ENCODE measurements around the gene PURB.

The PURB gene

GRCh38 chr7:44845451-44845850, 39.9 kb downstream of the PURB start:
- no peak for TF ChIP-seq CTCF (IDR thresholded peaks at IDR 0.05)

GRCh38 chr7:44838751-44839150, 46.6 kb downstream of the PURB start:
- no peak for TF ChIP-seq CTCF (IDR thresholded peaks at IDR 0.05)

GRCh38 chr7:44827567-44827966, 57.8 kb downstream of the PURB start:
- no peak for TF ChIP-seq CTCF (IDR thresholded peaks at IDR 0.05)
